ENCODE measurements around the gene CASZ1.

The CASZ1 gene

GRCh38 chr1:10829067-10829818 lies 32.8 kb upstream of the CASZ1 start:
- Mint-ChIP-seq H3K36me3 (no peaks in the 10 kb centered on the region), H3K4me1 (no peaks in the 10 kb centered on the region), H3K4me3 (no peak overlapping the region), H3K27me3 (peaks cover 5% of the 10 kb centered on the region), H3K9me3 (no peaks in the 10 kb centered on the region), H3K27ac (no peak overlapping the region)

GRCh38 chr1:10827377-10828333 lies 31.2 kb upstream of the CASZ1 start:
- H3K9me3 Mint-ChIP-seq, result no peaks in the 10 kb centered on the region
- no peaks in the 10 kb centered on the region for H3K36me3 Mint-ChIP-seq
- no peaks in the 10 kb centered on the region for H3K4me1 Mint-ChIP-seq
- H3K4me3 Mint-ChIP-seq, result no peak overlapping the region
- H3K27me3 Mint-ChIP-seq, result peaks cover 5% of the 10 kb centered on the region
- H3K27ac Mint-ChIP-seq, result no peak overlapping the region

- Mint-ChIP-seq H3K4me3 (no peak overlapping the region), H3K9me3 (no peaks in the 10 kb centered on the region), H3K27me3 (peaks cover 5% of the 10 kb centered on the region), H3K27ac (no peak overlapping the region), H3K4me1 (no peaks in the 10 kb centered on the region), H3K36me3 (no peaks in the 10 kb centered on the region)
Measured at GRCh38 chr1:10825592-10825991, 29.1 kb upstream of the CASZ1 start.

- Mint-ChIP-seq H3K27ac (no peak overlapping the region), H3K36me3 (no peaks in the 10 kb centered on the region), H3K4me1 (no peaks in the 10 kb centered on the region), H3K9me3 (no peaks in the 10 kb centered on the region), H3K4me3 (no peak overlapping the region), H3K27me3 (peaks cover 5% of the 10 kb centered on the region)
Measured at GRCh38 chr1:10824821-10825540, 28.5 kb upstream of the CASZ1 start.

GRCh38 chr1:10823000-10823401 lies 26.6 kb upstream of the CASZ1 start:
- no peaks in the 10 kb centered on the region for H3K9me3 Mint-ChIP-seq
- H3K4me1 Mint-ChIP-seq, result no peaks in the 10 kb centered on the region
- no peak overlapping the region for H3K27ac Mint-ChIP-seq
- H3K4me3 Mint-ChIP-seq, result no peak overlapping the region
- H3K27me3 Mint-ChIP-seq, result peaks cover 3% of the 10 kb centered on the region
- no peaks in the 10 kb centered on the region for H3K36me3 Mint-ChIP-seq

- Mint-ChIP-seq H3K27ac (no peak overlapping the region), H3K4me1 (no peaks in the 10 kb centered on the region), H3K9me3 (no peaks in the 10 kb centered on the region)
Measured at GRCh38 chr1:10821388-10821787, 24.9 kb upstream of the CASZ1 start.

GRCh38 chr1:10820422-10820821 lies 24.0 kb upstream of the CASZ1 start:
- peaks cover 2% of the 10 kb centered on the region for H3K27me3 Mint-ChIP-seq
- no peaks in the 10 kb centered on the region for H3K4me1 Mint-ChIP-seq
- no peak overlapping the region for H3K4me3 Mint-ChIP-seq
- no peak overlapping the region for H3K27ac Mint-ChIP-seq
- no peaks in the 10 kb centered on the region for H3K9me3 Mint-ChIP-seq
- no peaks in the 10 kb centered on the region for H3K36me3 Mint-ChIP-seq

More at GRCh38 chr1:10821388-10821787, 24.9 kb upstream of the CASZ1 start:
- Mint-ChIP-seq H3K4me3 (no peak overlapping the region), H3K36me3 (no peaks in the 10 kb centered on the region), H3K27me3 (peaks cover 2% of the 10 kb centered on the region)

- no peaks in the 10 kb centered on the region for H3K4me1 Mint-ChIP-seq
- H3K27me3 Mint-ChIP-seq, result peaks cover 4% of the 10 kb centered on the region
- no peak overlapping the region for H3K27ac Mint-ChIP-seq
- H3K4me3 Mint-ChIP-seq, result no peak overlapping the region
- no peaks in the 10 kb centered on the region for H3K36me3 Mint-ChIP-seq
- H3K9me3 Mint-ChIP-seq, result no peaks in the 10 kb centered on the region
Measured at GRCh38 chr1:10819198-10819901, 22.9 kb upstream of the CASZ1 start.

GRCh38 chr1:10818262-10819197 lies 22.1 kb upstream of the CASZ1 start:
- Mint-ChIP-seq H3K4me1 (no peaks in the 10 kb centered on the region), H3K27ac (no peak overlapping the region), H3K4me3 (no peak overlapping the region), H3K9me3 (no peaks in the 10 kb centered on the region), H3K27me3 (peaks cover 4% of the 10 kb centered on the region), H3K36me3 (no peaks in the 10 kb centered on the region)

GRCh38 chr1:10816743-10817369 lies 20.4 kb upstream of the CASZ1 start:
- H3K4me3 Mint-ChIP-seq, result no peak overlapping the region
- H3K4me1 Mint-ChIP-seq, result no peaks in the 10 kb centered on the region
- H3K36me3 Mint-ChIP-seq, result no peaks in the 10 kb centered on the region
- H3K27ac Mint-ChIP-seq, result no peak overlapping the region
- H3K27me3 Mint-ChIP-seq, result peaks cover 4% of the 10 kb centered on the region
- H3K9me3 Mint-ChIP-seq, result no peaks in the 10 kb centered on the region

GRCh38 chr1:10816233-10816632 lies 19.8 kb upstream of the CASZ1 start:
- Mint-ChIP-seq H3K27ac (no peak overlapping the region), H3K36me3 (no peaks in the 10 kb centered on the region), H3K9me3 (no peaks in the 10 kb centered on the region), H3K4me1 (no peaks in the 10 kb centered on the region), H3K27me3 (peaks cover 4% of the 10 kb centered on the region), H3K4me3 (no peak overlapping the region)

GRCh38 chr1:10815858-10816195 lies 19.4 kb upstream of the CASZ1 start:
- Mint-ChIP-seq H3K36me3 (no peaks in the 10 kb centered on the region), H3K4me3 (no peak overlapping the region), H3K4me1 (no peaks in the 10 kb centered on the region), H3K27me3 (peaks cover 5% of the 10 kb centered on the region), H3K9me3 (no peaks in the 10 kb centered on the region), H3K27ac (no peak overlapping the region)

- Mint-ChIP-seq H3K4me3 (no peak overlapping the region), H3K27me3 (peaks cover 5% of the 10 kb centered on the region), H3K36me3 (no peaks in the 10 kb centered on the region), H3K27ac (no peak overlapping the region), H3K9me3 (no peaks in the 10 kb centered on the region), H3K4me1 (no peaks in the 10 kb centered on the region)
Measured at GRCh38 chr1:10814976-10815857, 18.8 kb upstream of the CASZ1 start.

All from activated naive CD4-positive, alpha-beta T cell treated with anti-CD3 and anti-CD28 coated beads, Interleukin-2, amount 50 U/mL, for 24 hours (primary cell).